Measurements from ENCODE around the gene FLCN. TPM values are rescaled to one million over a fixed set of nuclear protein-coding genes. Genes with fewer than 3 reads are reported as not detected.
"Not testable (repeated sequence)": the region's sequence is repeated elsewhere in the genome, so short reads cannot be mapped to it uniquely, and the experiment has no call there.

FLCN gene
- total RNA-seq, 2 donors from 2014 or later = 43.8 to 125 TPM

DNA sequence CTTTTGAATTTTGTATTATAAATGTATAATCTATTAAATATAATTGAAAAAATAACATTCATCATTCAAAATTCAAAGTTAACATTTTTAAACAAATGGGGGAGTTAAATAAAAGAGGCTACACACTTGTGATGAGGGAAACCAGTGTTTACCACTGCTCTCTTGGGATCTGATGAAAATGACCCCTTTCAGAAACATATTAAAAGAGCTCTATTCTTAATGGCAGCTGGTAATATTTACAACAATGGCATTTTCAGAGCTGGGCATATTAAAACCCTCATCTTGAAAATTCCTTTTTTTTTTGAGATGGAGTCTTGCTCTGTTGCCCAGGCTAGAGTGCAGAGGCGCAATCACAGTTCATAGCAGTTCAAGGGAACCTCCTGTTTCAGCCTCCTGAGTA, 19.3 kb upstream of the FLCN start:
- Histone ChIP-seq H3K4me1 (replicated peaks) (peaks cover 4% of the 10 kb centered on the region), H3K4me3 (no peak overlapping the region), H3K27ac (no peak overlapping the region), H3K9me3 (no peaks in the 10 kb centered on the region), H3K36me3 (peaks cover 0 to 6% of the 10 kb centered on the region in 2 donors), H3K27me3 (replicated peaks; ENCODE audit: insufficient read depth) (no peaks in the 10 kb centered on the region)
- intact Hi-C loops (cut with DNase I) = no loop called here
- DNase-seq (ENCODE audit: low spot score) = no peak
- whole genome bisulfite sequencing = 100% methylated on average over 1 of the region's 1 CpG
- TF ChIP-seq POLR2AphosphoS5 (IDR thresholded peaks at IDR 0.05) (no peak), POLR2A (IDR thresholded peaks at IDR 0.05) (no peak)
- TF ChIP-seq, protein P1, sequence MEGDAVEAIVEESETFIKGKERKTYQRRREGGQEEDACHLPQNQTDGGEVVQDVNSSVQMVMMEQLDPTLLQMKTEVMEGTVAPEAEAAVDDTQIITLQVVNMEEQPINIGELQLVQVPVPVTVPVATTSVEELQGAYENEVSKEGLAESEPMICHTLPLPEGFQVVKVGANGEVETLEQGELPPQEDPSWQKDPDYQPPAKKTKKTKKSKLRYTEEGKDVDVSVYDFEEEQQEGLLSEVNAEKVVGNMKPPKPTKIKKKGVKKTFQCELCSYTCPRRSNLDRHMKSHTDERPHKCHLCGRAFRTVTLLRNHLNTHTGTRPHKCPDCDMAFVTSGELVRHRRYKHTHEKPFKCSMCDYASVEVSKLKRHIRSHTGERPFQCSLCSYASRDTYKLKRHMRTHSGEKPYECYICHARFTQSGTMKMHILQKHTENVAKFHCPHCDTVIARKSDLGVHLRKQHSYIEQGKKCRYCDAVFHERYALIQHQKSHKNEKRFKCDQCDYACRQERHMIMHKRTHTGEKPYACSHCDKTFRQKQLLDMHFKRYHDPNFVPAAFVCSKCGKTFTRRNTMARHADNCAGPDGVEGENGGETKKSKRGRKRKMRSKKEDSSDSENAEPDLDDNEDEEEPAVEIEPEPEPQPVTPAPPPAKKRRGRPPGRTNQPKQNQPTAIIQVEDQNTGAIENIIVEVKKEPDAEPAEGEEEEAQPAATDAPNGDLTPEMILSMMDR (IDR thresholded peaks at IDR 0.05) = no peak

DNA sequence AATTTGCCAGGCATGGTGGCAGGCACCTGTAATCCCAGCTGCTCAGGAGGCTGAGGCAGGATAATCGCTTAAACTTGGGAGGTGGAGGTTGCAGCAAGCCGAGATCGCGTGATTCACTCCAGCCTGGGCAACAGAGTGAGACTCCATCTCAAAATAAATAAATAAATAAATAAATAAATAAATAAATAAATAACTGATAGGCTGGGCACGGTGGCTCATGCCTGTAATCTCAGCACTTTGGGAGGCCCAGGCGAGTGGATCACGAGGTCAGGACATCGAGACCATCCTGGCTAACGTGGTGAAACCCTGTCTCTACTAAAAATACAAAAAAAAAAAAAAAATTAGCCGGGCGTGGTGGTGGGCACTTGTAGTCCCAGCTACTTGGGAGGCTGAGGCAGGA, 18.7 kb upstream of the FLCN start:
- H3K36me3 ChIP-seq; H3K4me1 ChIP-seq (replicated peaks); H3K27me3 ChIP-seq (replicated peaks; ENCODE audit: insufficient read depth); intact Hi-C loops (cut with DNase I); H3K4me3 ChIP-seq; H3K27ac ChIP-seq; H3K9me3 ChIP-seq; DNase-seq (ENCODE audit: low spot score): not testable (repeated sequence)
- 92% methylated on average over 11 of the region's 11 CpGs for WGBS

DNA sequence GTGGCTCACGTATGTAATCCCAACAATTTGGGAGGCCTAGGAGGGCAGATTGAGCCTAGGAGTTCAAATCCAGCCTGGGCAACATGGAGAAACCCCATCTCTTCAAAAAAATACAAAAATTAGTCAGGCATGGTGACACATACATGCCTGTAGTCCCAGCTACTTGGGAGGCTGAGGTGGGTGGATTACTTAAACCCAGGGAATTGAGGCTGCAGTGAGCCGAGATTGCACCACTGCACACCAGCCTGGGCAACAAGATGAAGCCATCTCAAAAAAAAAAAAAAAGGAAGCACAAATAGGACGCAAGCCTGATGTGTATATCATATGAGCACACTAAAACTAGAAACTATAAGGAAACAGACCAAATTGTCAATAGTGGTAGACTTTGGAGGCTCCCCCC, 17.1 kb upstream of the FLCN start:
- Histone ChIP-seq H3K27me3 (replicated peaks; ENCODE audit: insufficient read depth) (no peaks in the 10 kb centered on the region), H3K4me1 (replicated peaks) (no peaks in the 10 kb centered on the region), H3K27ac (no peak overlapping the region), H3K4me3 (no peak overlapping the region), H3K36me3 (no peaks in the 10 kb centered on the region), H3K9me3 (no peaks in the 10 kb centered on the region)
- WGBS = 78% methylated on average over 3 of the region's 3 CpGs
- intact Hi-C loops (cut with DNase I) = no loop called here
- TF ChIP-seq, protein P1 (IDR thresholded peaks at IDR 0.05) = no peak
- TF ChIP-seq POLR2AphosphoS5 (IDR thresholded peaks at IDR 0.05) (no peak), POLR2A (IDR thresholded peaks at IDR 0.05) (no peak)
- no peak for DNase-seq (ENCODE audit: low spot score)

DNA sequence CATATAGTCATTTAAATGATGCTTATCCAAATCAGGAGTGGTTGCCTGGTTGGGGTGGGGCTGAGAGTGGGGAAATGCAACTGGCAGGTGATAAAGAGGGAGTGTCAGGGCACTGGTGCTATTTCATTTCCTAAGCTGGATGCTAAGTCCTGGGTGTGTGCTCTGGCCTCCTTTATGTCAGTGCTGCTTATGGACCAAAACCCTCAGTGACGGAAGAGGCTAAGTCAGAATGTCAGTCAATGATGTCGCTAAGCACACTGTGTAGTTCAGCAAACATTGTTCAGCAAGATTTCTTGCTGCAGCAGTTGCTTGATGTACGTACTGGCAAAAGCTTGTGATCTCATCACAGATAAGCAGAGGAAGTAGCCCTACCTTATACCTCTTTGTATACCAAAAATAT, 16.4 kb upstream of the FLCN start:
- TF ChIP-seq POLR2A (IDR thresholded peaks at IDR 0.05) (no peak), POLR2AphosphoS5 (IDR thresholded peaks at IDR 0.05) (peak; percentile 50)
- TF ChIP-seq, protein P1 (IDR thresholded peaks at IDR 0.05) = no peak
- intact Hi-C loops (cut with DNase I) = no loop called here
- Histone ChIP-seq H3K9me3 (no peaks in the 10 kb centered on the region), H3K27me3 (replicated peaks; ENCODE audit: insufficient read depth) (no peaks in the 10 kb centered on the region), H3K4me3 (no peak overlapping the region), H3K4me1 (replicated peaks) (no peaks in the 10 kb centered on the region), H3K27ac (no peak overlapping the region), H3K36me3 (peaks cover 0 to 2% of the 10 kb centered on the region in 2 donors)
- DNase-seq (ENCODE audit: low spot score) = no peak
- 62% methylated on average over 3 of the region's 3 CpGs for WGBS

- H3K4me1 ChIP-seq (replicated peaks) = no peaks in the 10 kb centered on the region
- intact Hi-C loops (cut with DNase I) = no loop called here
- no peak for TF ChIP-seq POLR2A (IDR thresholded peaks at IDR 0.05)
- no peak for TF ChIP-seq POLR2AphosphoS5 (IDR thresholded peaks at IDR 0.05)
- TF ChIP-seq, protein P1 (IDR thresholded peaks at IDR 0.05) = no peak
- 80% methylated on average over 9 of the region's 9 CpGs for WGBS
- DNase-seq (ENCODE audit: low spot score) = no peak
- no peak overlapping the region for H3K27ac ChIP-seq
- H3K27me3 ChIP-seq (replicated peaks; ENCODE audit: insufficient read depth) = no peaks in the 10 kb centered on the region
- H3K36me3 ChIP-seq = peaks cover 0 to 5% of the 10 kb centered on the region in 2 donors
- H3K9me3 ChIP-seq = no peaks in the 10 kb centered on the region
- no peak overlapping the region for H3K4me3 ChIP-seq
Measured at GRCh38 chr17:17252149-17252661, 15.2 kb upstream of the FLCN start.

Measured in prostate gland (tissue), 2 donors.